Body of pancreas (tissue), 4 donors: Measurements from ENCODE around the gene RIMS3. TPM values are rescaled to one million over a fixed set of nuclear protein-coding genes. Genes with fewer than 3 reads are reported as not detected.

ENCODE experiments used
- ATAC-seq: fragments of 150-250 bp; one replicate; pipeline ENCODE4 v1.9.1; 2016
- DNase-seq, 4 donors: peaks; one replicate each; pipeline ENCODE4 v3.0.0-alpha.2; 2019
- H3K27ac ChIP-seq, 4 donors: fragments of 200-600 bp; sonication (generic); 1 replicate in 3 of 4; 2 replicates in 1 of 4; pipeline versions ENCODE4 v1.5.1 to v1.6.1; 2016 to 2019; ENCODE audit warnings: mild to moderate bottlenecking in 1 of 4, mixed read lengths in 1 of 4, moderate library complexity in 1 of 4
- H3K27me3 ChIP-seq, 2 donors: fragments of 200-600 bp; sonication (generic); one replicate each; pipeline ENCODE4 v1.6.0; 2016; ENCODE audit warnings: mild to moderate bottlenecking in 1 of 2
- H3K36me3 ChIP-seq, 2 donors: fragments of 200-600 bp; sonication (generic); replicated peaks in 1 of 2; 2 replicates each; pipeline ENCODE4 v1.5.1; 2016; ENCODE audit warnings: low read depth in 2 of 2; ENCODE audit not compliant: insufficient read depth in 1 of 2
- H3K4me1 ChIP-seq: fragments of 200-600 bp; sonication (generic); one replicate; pipeline ENCODE4 v1.6.0; 2016
- H3K4me3 ChIP-seq, 2 donors: fragments of 200-600 bp; sonication (generic); 1 replicate in 1 of 2; 2 replicates in 1 of 2; pipeline ENCODE4 v1.5.1; 2016 to 2019
- H3K9me3 ChIP-seq, 3 donors: fragments of 200-600 bp; sonication (generic); 1 replicate in 2 of 3; 2 replicates in 1 of 3; pipeline ENCODE4 v1.5.1; 2016
- CTCF ChIP-seq, 7 experiments: fragments of 450-650 bp in 4 of 7; fragments of 200-600 bp in 3 of 7; sonication (generic) in 3 of 7; IDR thresholded peaks; one replicate each; pipeline ENCODE4 v1.5.1; 2016 to 2019; ENCODE audit warnings: antibody characterized with exemption in 7 of 7
- POLR2A ChIP-seq, 3 donors: fragments of 450-650 bp; IDR thresholded peaks; one replicate each; pipeline ENCODE4 v1.6.1; 2016; ENCODE audit warnings: antibody characterized with exemption in 3 of 3, mild to moderate bottlenecking in 2 of 3
- WGBS, 2 donors: methylation state at CpG; one replicate each; pipeline ENCODE4 v1.1.5; 2017; 5-methylcytosine and 5-hydroxymethylcytosine counted together
- intact Hi-C: fragments of 100-400 bp; cut with DNase I; formaldehyde crosslinking; loops from one replicate; pipeline ENCODE4 v1.15.1; 2023
- total RNA-seq, 2 donors: library from RNA; depleted of rRNA; stranded (reverse); fragments of >200 nt; gene quantifications; one replicate each; pipeline ENCODE4 v1.1.0, GENCODE V29; 2016

RIMS3 gene
- total RNA-seq, 2 donors from 2014 or later, result 0.66 to 2.1 TPM

DNA sequence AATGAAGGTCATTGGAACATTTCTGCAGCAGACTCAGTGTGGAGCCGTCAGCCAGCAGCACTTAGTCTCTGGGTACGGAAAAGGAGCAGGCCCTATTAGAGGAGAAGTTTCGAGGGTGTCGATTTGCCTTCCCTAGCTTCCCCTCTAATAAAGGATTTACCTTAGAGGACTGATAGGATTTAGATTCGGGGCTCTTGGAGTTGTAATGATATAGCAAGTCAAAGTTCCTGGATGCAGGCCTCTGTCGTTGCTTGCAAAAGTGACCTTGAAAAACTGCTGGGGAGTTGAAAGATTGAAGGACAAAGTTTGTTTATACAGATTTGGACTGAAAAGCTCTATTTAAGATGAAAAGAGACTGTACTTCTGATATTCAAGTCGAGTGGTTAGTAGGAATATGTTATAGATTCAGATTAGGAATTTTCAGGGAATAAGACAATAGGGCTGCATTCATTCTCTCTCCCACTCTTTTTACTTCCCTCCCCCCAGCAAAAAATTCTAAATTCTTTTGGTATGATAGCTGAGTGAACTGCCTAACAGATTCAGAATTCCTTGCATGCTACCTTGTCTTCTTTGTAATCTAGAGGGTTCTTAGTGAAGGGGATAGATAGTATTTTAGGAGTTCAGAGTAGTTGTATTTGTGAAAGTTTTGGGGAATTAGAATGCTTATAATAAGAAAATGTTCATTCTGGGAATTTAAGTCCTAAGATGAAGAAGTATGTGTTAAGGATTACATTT, 45.3 kb upstream of the RIMS3 start:
- peaks cover 69% of the 10 kb centered on the region for H3K4me1 ChIP-seq
- no peaks in the 10 kb centered on the region for H3K36me3 ChIP-seq
- WGBS, 2 donors, result 2 to 10% methylated on average over 7 of the region's 7 CpGs
- DNase-seq (peak in 1 of 4 donors; percentile 16), ATAC-seq (no peak)
- peak overlapping the region in 3 of 4 donors; percentile 42 to 81 (median 77) for H3K27ac ChIP-seq
- intact Hi-C loops, result no loop called here
- H3K4me3 ChIP-seq, result no peak overlapping the region
- H3K27me3 ChIP-seq, result no peaks in the 10 kb centered on the region
- no peak for TF ChIP-seq CTCF (IDR thresholded peaks at IDR 0.05)
- H3K9me3 ChIP-seq, result no peaks in the 10 kb centered on the region

- ATAC-seq, result no peak
- TF ChIP-seq CTCF (IDR thresholded peaks at IDR 0.05), result no peak
- no peak for TF ChIP-seq POLR2A (IDR thresholded peaks at IDR 0.05)
- WGBS, 2 donors, result 2 to 10% methylated on average over 3 of the region's 3 CpGs
- H3K36me3 ChIP-seq, result no peaks in the 10 kb centered on the region
- H3K4me3 ChIP-seq, result no peak overlapping the region
- no peaks in the 10 kb centered on the region for H3K9me3 ChIP-seq
- H3K27ac ChIP-seq, result peak overlapping the region; percentile 42 to 81 (median 76)
- peaks cover 67% of the 10 kb centered on the region for H3K4me1 ChIP-seq
- intact Hi-C loops, result no loop called here
- no peaks in the 10 kb centered on the region for H3K27me3 ChIP-seq
- DNase-seq, result no peak
Measured at GRCh38 chr1:40709802-40710278, 44.4 kb upstream of the RIMS3 start.

DNA sequence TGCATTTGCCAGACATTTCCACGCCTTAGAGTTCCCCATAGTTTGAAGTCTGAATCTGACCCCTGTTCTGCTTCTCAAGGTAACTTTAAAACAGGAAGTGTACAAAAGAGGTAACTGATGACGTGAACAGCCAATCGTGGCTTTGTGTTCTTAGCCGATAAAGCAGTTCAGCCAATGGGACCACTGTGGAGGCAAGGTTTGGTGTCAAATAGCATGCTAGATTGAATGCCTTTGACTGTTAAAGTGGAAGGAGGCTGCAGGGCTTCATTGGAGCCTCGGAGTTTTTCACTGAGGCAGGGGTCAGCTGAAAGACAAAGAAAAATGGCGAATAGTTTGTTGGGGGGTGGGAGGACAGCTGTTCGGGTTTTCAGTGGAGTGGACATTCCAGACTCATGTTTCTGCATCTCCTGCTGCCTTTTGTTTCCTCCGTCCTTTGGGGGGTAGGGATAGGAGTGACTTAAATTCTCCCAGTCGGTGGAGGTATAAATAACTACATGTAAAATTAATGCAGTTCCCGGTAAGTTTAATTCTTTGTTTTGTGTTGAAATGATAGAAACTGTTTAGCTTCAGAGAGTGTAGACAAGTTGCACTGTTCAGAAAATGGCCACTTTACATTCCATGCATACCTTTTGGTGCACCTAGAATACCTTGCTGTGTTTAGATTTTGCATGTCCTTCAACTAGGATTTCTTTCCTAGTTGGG, 43.8 kb upstream of the RIMS3 start:
- ATAC-seq (peak; percentile 97), DNase-seq (peak; percentile 80 to 94 (median 88))
- H3K4me1 ChIP-seq, result peaks cover 68% of the 10 kb centered on the region
- WGBS, 2 donors, result 8 to 12% methylated on average over 10 of the region's 10 CpGs
- intact Hi-C loops, result no loop called here
- no peaks in the 10 kb centered on the region for H3K36me3 ChIP-seq
- no peak for TF ChIP-seq CTCF (IDR thresholded peaks at IDR 0.05)
- peak in 2 of 3 donors; percentile 71 for TF ChIP-seq POLR2A (IDR thresholded peaks at IDR 0.05)
- H3K27me3 ChIP-seq, result no peaks in the 10 kb centered on the region
- H3K9me3 ChIP-seq, result no peaks in the 10 kb centered on the region
- H3K27ac ChIP-seq, result peak overlapping the region; percentile 42 to 81 (median 76)
- peak overlapping the region in 1 of 2 donors; percentile 0 for H3K4me3 ChIP-seq

- intact Hi-C loops, result no loop called here
- WGBS, 2 donors, result 6 to 13% methylated on average over 3 of the region's 3 CpGs
- H3K4me3 ChIP-seq, result no peak overlapping the region
- ATAC-seq (peak; percentile 41), DNase-seq (no peak)
- H3K27me3 ChIP-seq, result no peaks in the 10 kb centered on the region
- H3K27ac ChIP-seq, result peak overlapping the region; percentile 42 to 81 (median 76)
- no peaks in the 10 kb centered on the region for H3K36me3 ChIP-seq
- no peaks in the 10 kb centered on the region for H3K9me3 ChIP-seq
- H3K4me1 ChIP-seq, result peaks cover 68% of the 10 kb centered on the region
- TF ChIP-seq CTCF (IDR thresholded peaks at IDR 0.05), result no peak
- TF ChIP-seq POLR2A (IDR thresholded peaks at IDR 0.05), result no peak
Measured at GRCh38 chr1:40708750-40709099, 43.2 kb upstream of the RIMS3 start.
